Measurements from ENCODE around the gene KIF4B.
"Not testable (repeated sequence)": the region's sequence is repeated elsewhere in the genome, so short reads cannot be mapped to it uniquely, and the experiment has no call there.

KIF4B gene

DNA sequence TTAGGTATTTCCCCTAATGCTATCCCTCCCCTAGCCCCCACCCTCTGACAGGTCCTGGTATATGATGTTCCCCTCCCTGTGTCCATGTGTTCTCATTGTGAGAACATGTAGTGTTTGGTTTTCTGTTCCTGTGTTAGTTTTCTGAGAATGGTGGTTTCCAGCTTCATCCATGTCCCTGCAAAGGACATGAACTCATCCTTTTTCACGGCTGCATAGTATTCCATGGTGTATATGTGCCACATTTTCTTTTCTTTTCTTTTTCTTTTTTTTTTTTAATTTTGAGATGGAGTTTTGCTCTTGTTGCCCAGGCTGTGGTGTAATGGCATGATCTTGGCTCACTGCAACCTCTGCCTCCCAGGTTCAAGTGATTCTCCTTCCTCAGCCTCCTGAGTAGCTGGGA is 7.3 kb upstream of the KIF4B start:
- not testable (repeated sequence) for DNase-seq

DNA sequence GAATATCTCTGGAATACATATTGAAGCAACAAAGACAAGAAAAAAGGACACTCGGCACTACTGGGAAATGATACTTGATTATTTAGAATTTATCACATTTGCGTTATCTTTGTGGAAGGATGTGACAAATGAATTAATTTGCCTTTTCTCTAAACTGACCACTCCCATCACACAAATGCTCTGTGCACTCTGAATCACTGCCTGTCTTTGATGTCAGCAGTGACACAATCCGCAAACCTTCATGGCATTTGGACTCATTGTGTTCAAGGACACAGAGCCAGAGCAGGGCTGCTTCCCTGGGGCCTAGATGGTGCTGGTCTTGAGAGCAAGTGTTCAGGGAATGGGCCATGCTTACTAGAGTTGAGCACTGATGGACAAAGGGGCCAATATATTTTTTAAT is 4.9 kb upstream of the KIF4B start:
- DNase-seq = no peak

GRCh38 chr5:155010881-155011280 is 2.7 kb upstream of the KIF4B start:
- DNase-seq = no peak

DNA sequence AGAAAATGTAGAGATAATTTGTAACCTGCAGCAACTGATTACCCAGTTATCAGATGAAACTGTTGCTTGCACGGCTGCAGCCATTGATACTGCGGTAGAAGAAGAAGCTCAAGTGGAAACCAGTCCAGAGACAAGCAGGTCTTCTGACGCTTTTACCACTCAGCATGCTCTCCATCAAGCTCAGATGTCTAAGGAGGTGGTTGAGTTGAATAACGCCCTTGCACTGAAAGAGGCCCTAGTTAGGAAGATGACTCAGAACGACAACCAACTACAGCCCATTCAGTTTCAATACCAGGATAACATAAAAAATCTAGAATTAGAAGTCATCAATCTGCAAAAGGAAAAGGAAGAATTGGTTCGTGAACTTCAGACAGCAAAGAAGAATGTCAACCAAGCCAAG is 1.7 kb downstream of the KIF4B start:
- DNase-seq = no peak

- no peak for DNase-seq
Observed at GRCh38 chr5:155017610-155018009, 4.1 kb downstream of the KIF4B start.

- DNase-seq = no peak
Observed at GRCh38 chr5:155019601-155020226, 6.2 kb downstream of the KIF4B start.

GRCh38 chr5:155021842-155022241 is 8.3 kb downstream of the KIF4B start:
- DNase-seq = no peak

GRCh38 chr5:155023320-155023719 is 9.8 kb downstream of the KIF4B start:
- no peak for DNase-seq

DNA sequence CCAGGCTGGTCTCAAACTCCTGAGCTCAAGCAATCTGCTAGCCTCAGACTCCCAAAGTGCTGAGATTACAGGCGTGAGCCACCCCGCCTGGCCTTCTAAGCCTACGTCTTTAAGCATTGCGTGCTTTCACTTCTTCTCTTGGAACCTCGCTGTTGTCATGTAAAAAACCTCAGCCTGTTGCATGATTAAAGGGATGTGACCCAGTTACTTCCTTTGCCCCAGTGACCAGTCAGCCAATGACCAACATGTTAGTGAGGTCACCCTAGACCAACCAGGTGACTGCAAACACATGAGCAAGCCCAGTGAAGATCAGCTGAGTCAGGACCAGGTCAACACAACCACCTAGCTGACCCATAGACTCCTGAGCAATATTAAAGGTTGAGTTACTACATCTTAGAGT is 10.5 kb downstream of the KIF4B start:
- DNase-seq = no peak

- no peak for DNase-seq
Observed at GRCh38 chr5:155025895-155026294, 12.3 kb downstream of the KIF4B start.

DNA sequence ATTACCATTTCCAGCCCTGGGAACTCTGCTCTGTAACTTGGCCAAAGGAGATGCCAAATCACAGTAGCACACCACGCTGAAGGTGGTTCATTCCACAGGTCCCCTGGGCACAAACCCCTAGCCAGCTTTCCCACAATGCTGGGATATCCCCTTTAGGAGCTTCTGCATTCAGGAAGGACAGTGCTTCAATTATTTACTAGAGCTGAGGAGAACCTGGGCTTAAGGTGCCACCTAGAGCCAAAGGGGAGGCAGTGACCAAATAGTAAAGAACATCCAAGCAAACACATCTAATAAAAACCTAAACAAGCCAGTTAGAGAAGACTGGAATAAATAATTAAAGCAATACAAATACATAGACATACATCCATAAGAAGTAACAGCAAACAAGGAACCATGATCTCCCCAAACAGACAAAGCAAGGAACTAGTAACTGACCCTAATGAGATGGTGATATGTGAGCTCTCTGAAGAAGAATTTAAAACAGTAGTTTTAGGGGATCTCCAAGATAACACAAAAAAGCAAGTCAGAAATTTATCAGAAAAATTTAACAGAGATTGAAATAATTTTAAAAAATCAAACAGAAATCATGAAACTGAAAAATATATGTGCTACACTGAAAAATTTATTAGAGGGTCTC is 14.6 kb downstream of the KIF4B start:
- no peak for DNase-seq

DNA sequence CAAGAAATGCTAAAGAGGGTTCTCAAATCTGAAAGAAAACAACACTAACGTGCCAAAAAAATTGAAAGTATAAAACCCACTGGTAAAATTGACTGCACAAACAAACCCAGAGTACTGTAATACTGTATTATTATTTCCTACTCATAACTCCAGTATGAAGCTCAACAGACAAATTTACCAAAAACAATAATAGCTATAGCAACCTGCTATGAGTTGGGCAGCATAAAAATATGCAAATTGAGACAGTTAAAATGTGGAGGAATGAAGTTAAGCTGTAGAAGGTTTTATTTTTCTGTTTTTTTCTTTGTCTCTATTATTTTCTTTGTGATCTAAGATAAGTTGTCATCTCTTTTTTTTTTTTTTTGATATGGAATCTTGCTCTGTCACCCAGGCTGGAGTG is 15.7 kb downstream of the KIF4B start:
- no peak for DNase-seq

GRCh38 chr5:155034145-155034744 is 20.7 kb downstream of the KIF4B start:
- not testable (repeated sequence) for DNase-seq

DNA sequence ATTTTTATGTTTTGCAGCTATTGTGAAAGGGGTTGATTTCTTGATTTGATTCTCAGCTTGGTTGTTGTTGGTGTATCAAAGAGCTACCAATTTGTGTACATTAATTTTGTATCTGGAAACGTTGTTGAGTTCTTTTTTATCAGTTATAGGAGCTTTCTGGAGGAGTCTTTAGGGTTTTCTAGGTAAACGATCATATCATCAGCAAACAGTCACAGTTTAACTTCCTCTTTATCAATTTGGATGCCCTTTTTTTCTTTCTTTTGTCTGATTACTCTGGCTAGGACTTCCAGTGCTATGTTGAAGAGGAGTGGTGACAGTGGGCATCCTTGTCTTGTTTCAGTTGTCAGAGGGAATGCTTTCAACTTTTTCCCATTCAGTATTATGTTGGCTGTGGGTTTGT is 21.5 kb downstream of the KIF4B start:
- not testable (repeated sequence) for DNase-seq

DNA sequence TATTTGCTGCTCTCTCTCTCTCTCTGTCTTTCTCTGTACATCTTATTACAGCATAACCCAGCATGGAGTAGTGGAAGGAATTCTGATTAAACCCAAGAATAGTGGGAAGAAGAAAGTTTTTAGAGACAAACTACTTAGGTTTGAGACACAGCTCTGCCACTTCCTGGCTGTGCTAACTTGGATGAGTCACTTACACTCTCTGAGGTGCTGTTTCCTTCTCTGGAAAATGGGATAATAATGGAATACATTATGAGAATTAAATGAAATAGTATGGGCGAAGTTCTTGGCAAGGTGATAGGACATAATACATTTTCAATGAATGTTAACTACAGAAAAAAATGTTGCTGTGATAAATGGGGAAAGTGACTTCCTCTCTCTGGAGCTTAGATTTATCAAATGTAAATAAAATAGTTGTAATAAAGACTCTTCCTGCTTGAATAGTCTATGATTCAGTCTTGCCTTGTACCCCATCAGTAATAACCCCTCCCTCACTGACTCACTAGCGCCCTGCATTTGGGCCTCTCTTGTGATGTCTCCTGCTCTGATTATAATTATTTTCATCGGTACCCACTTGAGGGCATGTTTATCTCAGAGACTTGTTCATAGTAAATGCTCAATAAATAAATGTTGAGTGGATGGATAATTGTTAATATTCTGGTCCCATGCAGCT is 27.6 kb downstream of the KIF4B start:
- DNase-seq = no peak

- no peak for DNase-seq
Observed at GRCh38 chr5:155044591-155044990, 31.0 kb downstream of the KIF4B start.

GRCh38 chr5:155046591-155046990 is 33.0 kb downstream of the KIF4B start:
- no peak for DNase-seq

GRCh38 chr5:155047818-155048217 is 34.3 kb downstream of the KIF4B start:
- DNase-seq = no peak

GRCh38 chr5:155049569-155050383 is 36.2 kb downstream of the KIF4B start:
- DNase-seq = no peak

DNA sequence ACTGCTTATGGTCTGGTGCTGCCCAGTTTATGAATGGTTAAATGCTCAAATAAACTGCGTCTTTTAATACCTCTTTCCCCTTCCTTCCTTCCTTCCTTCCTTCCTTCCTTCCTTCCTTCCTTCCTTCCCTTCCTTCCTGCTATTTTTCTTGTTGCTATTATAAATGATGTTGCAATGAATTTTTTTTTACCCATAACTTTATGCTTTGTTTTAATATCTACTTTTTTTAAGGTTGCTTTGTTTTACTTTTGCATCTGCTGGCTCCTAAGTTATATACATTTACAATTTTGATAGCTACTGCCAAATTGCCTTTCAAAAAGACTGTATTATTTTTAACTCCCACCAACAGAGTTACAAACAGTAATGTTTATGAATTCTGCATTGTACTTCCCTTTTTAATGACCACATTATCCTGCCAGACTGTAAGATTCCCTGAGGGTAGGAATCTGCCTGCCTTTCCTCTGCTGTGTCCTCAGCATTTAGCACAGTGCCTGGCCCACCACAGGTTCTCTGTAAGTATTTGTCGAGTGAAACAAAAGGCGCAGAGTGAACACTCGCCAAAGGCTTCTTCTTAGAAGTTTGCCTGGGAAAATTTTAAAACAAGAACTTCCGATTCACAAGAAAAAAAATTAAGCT is 36.9 kb downstream of the KIF4B start:
- no peak for DNase-seq

GRCh38 chr5:155052532-155052931 is 39.0 kb downstream of the KIF4B start:
- no peak for DNase-seq

DNA sequence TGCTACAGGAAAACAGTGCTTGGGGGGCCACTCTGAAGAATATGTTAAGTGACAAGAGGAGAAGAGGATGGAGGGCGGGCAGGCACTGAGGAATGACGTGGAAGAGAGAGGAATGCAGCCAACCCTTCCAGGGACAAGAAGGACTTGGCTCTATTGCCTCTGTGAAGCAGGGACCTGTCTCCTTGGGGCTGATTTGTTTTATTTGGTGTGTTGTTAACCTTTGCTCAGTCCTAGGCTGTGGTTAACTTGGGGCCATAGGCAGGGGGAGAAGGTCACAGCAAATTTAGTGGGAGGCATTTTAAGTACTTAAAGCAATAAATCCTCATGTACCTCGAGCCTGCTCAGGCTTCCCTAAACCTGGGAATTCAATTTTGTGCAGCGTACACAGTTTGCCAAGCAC is 39.9 kb downstream of the KIF4B start:
- DNase-seq = no peak

All from activated naive CD4-positive, alpha-beta T cell (primary cell).